Measurements from ENCODE around the gene DSCAML1.

Gene DSCAML1

DNA sequence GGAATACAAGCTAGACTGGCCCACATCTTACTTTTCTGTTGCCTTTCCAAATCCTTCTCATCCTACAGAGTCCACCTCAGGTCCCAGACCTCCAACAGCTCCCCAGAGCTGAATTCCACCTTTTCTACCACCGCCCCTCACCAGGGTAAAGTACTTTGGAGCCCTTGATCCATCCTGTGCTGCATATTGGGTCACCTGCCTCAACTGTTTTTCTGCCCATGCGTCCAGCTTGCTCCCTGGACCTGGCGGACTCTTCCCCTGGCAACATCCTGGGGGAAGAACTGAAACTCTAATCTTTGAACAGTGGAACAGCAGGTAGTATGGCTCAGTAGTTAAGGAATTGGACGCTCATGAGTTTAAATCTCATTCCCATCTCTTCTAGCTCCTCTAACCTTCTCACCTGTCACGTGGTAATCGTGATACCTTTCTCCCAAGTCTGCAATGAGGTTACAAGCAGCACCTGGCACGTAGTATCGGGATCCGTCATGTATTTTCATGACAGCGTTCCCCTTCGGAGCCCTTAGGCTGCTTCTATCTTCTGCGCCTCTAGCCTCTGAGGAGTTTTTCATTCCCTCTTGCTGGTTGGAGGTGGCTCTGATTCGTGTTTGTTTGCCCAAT, 371.2 kb downstream of the DSCAML1 start:
- TF ChIP-seq, protein P1, sequence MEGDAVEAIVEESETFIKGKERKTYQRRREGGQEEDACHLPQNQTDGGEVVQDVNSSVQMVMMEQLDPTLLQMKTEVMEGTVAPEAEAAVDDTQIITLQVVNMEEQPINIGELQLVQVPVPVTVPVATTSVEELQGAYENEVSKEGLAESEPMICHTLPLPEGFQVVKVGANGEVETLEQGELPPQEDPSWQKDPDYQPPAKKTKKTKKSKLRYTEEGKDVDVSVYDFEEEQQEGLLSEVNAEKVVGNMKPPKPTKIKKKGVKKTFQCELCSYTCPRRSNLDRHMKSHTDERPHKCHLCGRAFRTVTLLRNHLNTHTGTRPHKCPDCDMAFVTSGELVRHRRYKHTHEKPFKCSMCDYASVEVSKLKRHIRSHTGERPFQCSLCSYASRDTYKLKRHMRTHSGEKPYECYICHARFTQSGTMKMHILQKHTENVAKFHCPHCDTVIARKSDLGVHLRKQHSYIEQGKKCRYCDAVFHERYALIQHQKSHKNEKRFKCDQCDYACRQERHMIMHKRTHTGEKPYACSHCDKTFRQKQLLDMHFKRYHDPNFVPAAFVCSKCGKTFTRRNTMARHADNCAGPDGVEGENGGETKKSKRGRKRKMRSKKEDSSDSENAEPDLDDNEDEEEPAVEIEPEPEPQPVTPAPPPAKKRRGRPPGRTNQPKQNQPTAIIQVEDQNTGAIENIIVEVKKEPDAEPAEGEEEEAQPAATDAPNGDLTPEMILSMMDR (IDR thresholded peaks at IDR 0.05; ENCODE audit: extremely low read depth, insufficient read depth, missing control alignments) = no peak
- DNase-seq (ENCODE audit: low spot score) = no peak
- in situ Hi-C loops (cut with MboI; ENCODE audit: low pct_unique_long_range_greater_than_20kb, low sequenced_read_pairs, unreplicated experiment) = loop anchor here (10.0 kb wide), 1 partner anchor 199 kb away; no protein-coding TSS in a partner anchor

DNA sequence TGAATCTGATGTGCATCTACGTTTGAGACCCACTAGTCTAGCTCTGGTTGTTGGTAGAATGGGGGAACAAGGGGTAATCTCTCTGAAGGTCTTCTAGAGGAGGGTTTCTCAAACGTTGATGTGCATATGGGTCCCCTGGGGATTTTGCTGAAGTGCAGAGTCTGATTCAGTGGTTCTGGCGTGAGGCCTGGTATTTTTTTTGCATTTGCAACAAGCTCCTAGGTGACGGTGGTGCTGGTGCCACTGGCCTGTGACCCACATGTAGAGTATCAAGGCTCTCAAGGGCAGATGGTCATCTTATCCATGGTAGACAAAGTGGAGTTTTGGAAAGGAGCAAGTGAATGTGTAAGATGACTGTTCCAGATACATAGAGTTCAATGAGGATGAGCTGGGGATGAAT, 372.2 kb downstream of the DSCAML1 start:
- in situ Hi-C loops (cut with MboI; ENCODE audit: low pct_unique_long_range_greater_than_20kb, low sequenced_read_pairs, unreplicated experiment) = loop anchor here (10.0 kb wide), 1 partner anchor 200 kb away; no protein-coding TSS in a partner anchor
- TF ChIP-seq, protein P1 (IDR thresholded peaks at IDR 0.05; ENCODE audit: extremely low read depth, insufficient read depth, missing control alignments) = no peak
- DNase-seq (ENCODE audit: low spot score) = no peak

DNA sequence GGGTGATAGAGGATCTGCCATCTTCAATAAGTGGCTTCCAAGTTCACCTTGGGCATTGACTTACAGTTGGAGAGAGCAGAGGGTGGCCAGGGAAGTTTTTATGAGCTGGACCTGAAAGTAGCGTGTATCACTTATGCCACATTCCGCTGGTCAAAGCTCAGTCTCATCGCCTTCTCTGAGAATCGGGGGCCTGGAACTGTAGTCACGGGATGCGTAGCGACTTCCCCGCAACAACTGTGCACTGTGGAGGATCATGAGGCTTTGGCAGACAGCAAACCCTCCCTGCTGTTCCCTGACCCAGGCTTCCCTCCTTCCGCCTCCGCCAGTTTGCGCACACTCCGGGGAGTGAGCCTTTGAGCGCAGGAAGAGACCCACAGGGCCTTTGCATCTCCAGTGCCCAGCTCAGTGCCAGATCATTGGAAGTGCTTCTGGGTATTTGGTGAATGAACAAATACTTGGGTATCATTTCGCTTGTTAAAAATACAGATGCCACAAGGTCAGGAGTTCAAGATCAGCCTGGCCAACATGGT, 373.9 kb downstream of the DSCAML1 start:
- TF ChIP-seq, protein P1 (IDR thresholded peaks at IDR 0.05; ENCODE audit: extremely low read depth, insufficient read depth, missing control alignments) = no peak
- in situ Hi-C loops (cut with MboI; ENCODE audit: low pct_unique_long_range_greater_than_20kb, low sequenced_read_pairs, unreplicated experiment) = loop anchor here (10.0 kb wide), 1 partner anchor 202 kb away; no protein-coding TSS in a partner anchor
- no peak for DNase-seq (ENCODE audit: low spot score)

DNA sequence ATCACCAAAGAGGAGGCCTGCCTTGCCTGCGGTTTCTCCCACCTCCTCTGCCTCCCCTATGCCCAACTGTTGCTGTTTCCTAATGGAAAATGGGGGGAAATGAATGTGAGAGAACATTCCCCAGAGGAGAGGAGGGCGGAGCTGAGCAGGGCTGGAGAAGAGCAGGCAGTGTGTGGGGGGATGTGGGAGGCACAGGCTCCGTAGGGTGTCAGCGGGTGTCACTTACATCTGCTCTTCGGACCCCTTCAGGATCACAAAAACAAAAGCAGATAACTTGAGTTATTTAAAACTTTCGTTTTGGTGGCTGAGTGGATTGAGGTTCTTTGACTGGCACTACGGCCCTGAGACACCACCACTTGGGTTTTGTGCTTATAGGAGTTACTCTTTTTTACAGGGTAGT, 375.5 kb downstream of the DSCAML1 start:
- no peak for DNase-seq (ENCODE audit: low spot score)
- in situ Hi-C loops (cut with MboI; ENCODE audit: low pct_unique_long_range_greater_than_20kb, low sequenced_read_pairs, unreplicated experiment) = loop anchor here (10.0 kb wide), 1 partner anchor 203 kb away; no protein-coding TSS in a partner anchor
- TF ChIP-seq, protein P1 (IDR thresholded peaks at IDR 0.05; ENCODE audit: extremely low read depth, insufficient read depth, missing control alignments) = no peak

DNA sequence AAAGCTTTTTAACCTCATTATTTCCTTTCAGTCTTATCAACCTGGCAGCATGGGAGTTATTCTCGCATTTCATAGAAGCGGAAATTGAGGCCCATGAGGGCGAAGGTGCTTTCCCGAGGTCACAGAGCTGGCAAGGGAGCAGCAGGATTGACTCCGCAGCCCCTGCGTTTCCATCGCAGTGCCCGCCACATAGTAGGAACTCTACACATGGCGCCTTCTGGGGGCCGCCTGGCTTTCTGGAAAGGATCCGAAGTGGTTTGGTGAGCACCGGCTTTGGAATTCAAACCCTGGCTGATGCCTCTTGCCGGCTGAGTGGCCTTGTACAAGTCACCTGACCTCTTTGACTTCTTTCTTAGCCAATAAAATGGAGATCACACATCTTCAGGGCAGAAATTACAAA, 376.0 kb downstream of the DSCAML1 start:
- DNase-seq (ENCODE audit: low spot score) = no peak
- TF ChIP-seq, protein P1 (IDR thresholded peaks at IDR 0.05; ENCODE audit: extremely low read depth, insufficient read depth, missing control alignments) = no peak
- in situ Hi-C loops (cut with MboI; ENCODE audit: low pct_unique_long_range_greater_than_20kb, low sequenced_read_pairs, unreplicated experiment) = loop anchor here (10.0 kb wide), 1 partner anchor 204 kb away; no protein-coding TSS in a partner anchor

DNA sequence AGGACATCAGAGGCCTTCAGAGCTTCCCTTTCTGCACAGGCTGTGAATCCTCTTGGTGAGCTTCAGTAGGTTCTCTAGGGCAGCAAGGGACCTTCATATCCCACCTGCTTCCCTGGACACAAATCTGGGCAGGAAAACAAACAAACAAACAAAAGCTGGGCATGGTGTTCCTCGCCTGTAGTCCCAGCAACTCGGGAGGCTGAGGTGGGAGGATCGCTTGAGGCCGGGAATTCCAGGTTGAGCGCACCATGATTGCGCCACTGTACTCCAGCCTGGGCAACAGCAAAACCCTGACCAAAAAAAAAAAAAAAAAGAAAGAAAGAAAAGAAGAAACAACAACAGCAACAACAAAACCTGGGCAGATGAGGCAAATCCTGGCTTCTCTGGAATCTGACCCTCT, 376.4 kb downstream of the DSCAML1 start:
- in situ Hi-C loops (cut with MboI; ENCODE audit: low pct_unique_long_range_greater_than_20kb, low sequenced_read_pairs, unreplicated experiment) = loop anchor here (10.0 kb wide), 1 partner anchor 204 kb away; no protein-coding TSS in a partner anchor
- TF ChIP-seq, protein P1 (IDR thresholded peaks at IDR 0.05; ENCODE audit: extremely low read depth, insufficient read depth, missing control alignments) = no peak
- no peak for DNase-seq (ENCODE audit: low spot score)
